ENCODE data around the gene MCCC1.

Gene MCCC1

GRCh38 chr3:182981038-182981380, 118.3 kb downstream of the MCCC1 start:
- peak; percentile 18 for DNase-seq (ENCODE audit: low spot score)

- DNase-seq (ENCODE audit: low spot score), result peak; percentile 93
Observed at GRCh38 chr3:182980204-182981037, 118.9 kb downstream of the MCCC1 start, which contains the start of gene DCUN1D1. Gene DCUN1D1 (minus strand): TSS chr3:182980538. CDS start chr3:182980489, 49 bp downstream.

GRCh38 chr3:182979674-182980191, 119.6 kb downstream of the MCCC1 start:
- DNase-seq (ENCODE audit: low spot score), result peak; percentile 40

GRCh38 chr3:182979103-182979673, 120.1 kb downstream of the MCCC1 start:
- no peak for DNase-seq (ENCODE audit: low spot score)

DNA sequence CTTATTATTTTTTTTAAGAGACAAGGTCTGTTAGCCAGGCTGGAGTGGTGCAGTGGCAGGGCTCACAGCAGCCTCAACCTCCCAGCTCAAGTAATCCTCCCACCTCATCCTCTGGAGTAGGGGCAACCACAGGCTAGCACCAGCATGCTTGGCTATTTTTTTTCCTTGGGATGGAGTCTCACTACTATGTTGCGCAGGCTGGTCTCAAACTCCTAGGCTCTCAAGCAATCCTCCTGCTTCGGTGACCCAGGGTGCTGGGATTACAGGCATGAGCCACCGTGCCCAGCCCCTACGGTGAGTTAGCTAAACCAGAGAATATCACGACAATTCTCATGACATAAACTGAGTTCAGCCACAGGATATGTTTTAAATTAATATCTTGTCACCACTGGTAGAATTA, 120.9 kb downstream of the MCCC1 start:
- no peak for DNase-seq (ENCODE audit: low spot score)

GRCh38 chr3:182973047-182973446, 126.2 kb downstream of the MCCC1 start:
- no peak for DNase-seq (ENCODE audit: low spot score)

GRCh38 chr3:182972387-182972786, 126.9 kb downstream of the MCCC1 start:
- no peak for DNase-seq (ENCODE audit: low spot score)

DNA sequence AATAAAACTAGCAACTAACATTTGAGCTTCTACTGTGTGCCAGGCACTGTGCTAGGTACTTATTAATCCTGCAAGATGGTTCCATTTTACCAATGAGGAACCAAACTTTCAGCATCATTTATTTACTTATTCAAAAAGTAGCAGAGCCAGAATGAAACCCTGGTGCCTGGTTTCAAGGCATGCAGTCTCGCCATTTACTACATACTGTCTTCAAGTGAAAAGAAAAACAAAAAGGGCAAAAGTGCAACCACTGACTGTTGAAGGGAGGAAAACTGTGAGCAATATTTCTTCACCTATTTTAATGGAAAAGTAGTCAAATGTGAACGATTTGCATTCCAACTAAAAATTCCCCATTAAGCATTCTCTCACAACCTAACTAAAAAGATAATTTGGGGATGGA, 127.7 kb downstream of the MCCC1 start:
- no peak for DNase-seq (ENCODE audit: low spot score)

GRCh38 chr3:182970811-182971418, 128.4 kb downstream of the MCCC1 start:
- DNase-seq (ENCODE audit: low spot score), result no peak

GRCh38 chr3:182969853-182970252, 129.4 kb downstream of the MCCC1 start:
- no peak for DNase-seq (ENCODE audit: low spot score)

DNA sequence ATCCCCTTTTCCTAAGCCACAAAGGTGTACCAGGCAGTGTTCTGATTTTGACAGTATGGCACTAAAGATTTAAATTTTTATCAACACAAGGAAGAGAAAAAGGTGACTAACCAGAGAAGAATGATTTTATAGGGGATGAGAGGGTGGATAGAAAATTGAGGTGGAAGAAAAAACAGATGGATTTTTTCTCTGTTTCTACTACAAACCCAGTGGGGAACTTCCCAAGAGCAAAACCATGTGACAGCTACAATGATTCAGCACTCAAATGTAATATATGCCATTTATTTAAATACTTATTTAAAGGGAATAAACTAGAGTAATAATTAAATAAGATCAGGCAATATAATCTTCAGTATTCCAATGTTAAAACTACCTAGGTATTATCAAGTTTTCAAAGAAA, 130.0 kb downstream of the MCCC1 start:
- DNase-seq (ENCODE audit: low spot score), result no peak

GRCh38 chr3:182967218-182968204, 131.8 kb downstream of the MCCC1 start:
- peak; percentile 40 for DNase-seq (ENCODE audit: low spot score)

DNA sequence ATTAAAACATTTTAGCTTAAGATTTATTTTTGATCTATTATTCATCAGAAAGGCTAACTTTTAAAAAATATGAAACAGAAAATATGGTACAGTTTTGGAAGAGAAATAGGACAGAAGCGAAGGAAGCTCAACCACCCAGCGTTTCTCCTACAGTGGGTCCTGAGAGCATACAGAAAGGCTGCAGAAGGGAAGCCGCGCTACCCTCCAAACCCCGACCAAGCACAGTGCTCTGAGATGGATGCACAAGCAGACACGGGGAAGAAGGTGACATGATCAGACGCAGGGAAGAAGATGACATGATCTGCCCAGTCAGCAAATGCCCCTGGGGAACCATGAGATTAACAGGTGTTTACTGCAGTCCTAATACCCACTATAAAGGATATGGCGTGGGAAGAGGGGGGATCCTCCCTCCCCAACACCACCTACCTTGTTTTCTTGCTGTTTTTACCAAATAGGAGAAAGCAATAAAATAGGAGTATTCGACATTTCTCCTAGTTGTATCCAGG, 133.4 kb downstream of the MCCC1 start:
- DNase-seq (ENCODE audit: low spot score), result no peak
